HG03460 (cell line): ENCODE results near the gene KRTAP5-2.
"Not testable (repeated sequence)": the region's sequence is repeated elsewhere in the genome, so short reads cannot be mapped to it uniquely, and the experiment has no call there.

Source experiments
- ATAC-seq: cut with Tn5 transposase; IDR thresholded peaks from one replicate; pipeline ENCODE4 v1.9.1; 2021; ENCODE audit not compliant: unreplicated experiment

Gene KRTAP5-2

GRCh38 chr11:1628506-1629325, 30.6 kb upstream of the KRTAP5-2 start:
- ATAC-seq: no peak

GRCh38 chr11:1625541-1625940, 27.4 kb upstream of the KRTAP5-2 start:
- ATAC-seq: no peak

- no peak for ATAC-seq
Measured at GRCh38 chr11:1624621-1625020, 26.5 kb upstream of the KRTAP5-2 start.

- ATAC-seq: no peak
Measured at GRCh38 chr11:1623716-1624115, 25.6 kb upstream of the KRTAP5-2 start.

GRCh38 chr11:1622086-1622485, 24.0 kb upstream of the KRTAP5-2 start, which contains the start of gene KRTAP5-4:
KRTAP5-4 (minus strand) TSS chr11:1622138; CDS start chr11:1622093, 45 bp downstream.
- no peak for ATAC-seq

- no peak for ATAC-seq
Measured at GRCh38 chr11:1619449-1619848, 21.4 kb upstream of the KRTAP5-2 start.

GRCh38 chr11:1618231-1618630, 20.1 kb upstream of the KRTAP5-2 start:
- ATAC-seq: no peak

GRCh38 chr11:1608363-1608762, 10.3 kb upstream of the KRTAP5-2 start, which contains the start of gene KRTAP5-3:
KRTAP5-3 (minus strand) TSS chr11:1608463; CDS start chr11:1608385, 78 bp downstream.
- no peak for ATAC-seq

- not testable (repeated sequence) for ATAC-seq
Measured at GRCh38 chr11:1607901-1608300, 9.8 kb upstream of the KRTAP5-2 start.

- ATAC-seq: not testable (repeated sequence)
Measured at GRCh38 chr11:1607156-1607845, 9.2 kb upstream of the KRTAP5-2 start.

GRCh38 chr11:1605923-1606322, 7.8 kb upstream of the KRTAP5-2 start:
- not testable (repeated sequence) for ATAC-seq

- no peak for ATAC-seq
Measured at GRCh38 chr11:1604711-1605110, 6.6 kb upstream of the KRTAP5-2 start.

- ATAC-seq: no peak
Measured at GRCh38 chr11:1604181-1604580, 6.1 kb upstream of the KRTAP5-2 start.

GRCh38 chr11:1603629-1604028, 5.5 kb upstream of the KRTAP5-2 start:
- ATAC-seq: no peak

GRCh38 chr11:1601663-1602062, 3.6 kb upstream of the KRTAP5-2 start:
- not testable (repeated sequence) for ATAC-seq

- ATAC-seq: no peak
Measured at GRCh38 chr11:1600626-1601025, 2.5 kb upstream of the KRTAP5-2 start.

- ATAC-seq: no peak
Measured at GRCh38 chr11:1598816-1599215, 722 bp upstream of the KRTAP5-2 start.

GRCh38 chr11:1598406-1598805, 312 bp upstream of the KRTAP5-2 start:
- ATAC-seq: not testable (repeated sequence)

- ATAC-seq: no peak
Measured at GRCh38 chr11:1597331-1597993, 632 bp downstream of the KRTAP5-2 start.

- not testable (repeated sequence) for ATAC-seq
Measured at GRCh38 chr11:1596576-1597121, 1.4 kb downstream of the KRTAP5-2 start.

GRCh38 chr11:1595994-1596575, 2.0 kb downstream of the KRTAP5-2 start:
- not testable (repeated sequence) for ATAC-seq
